SK-N-MC (cell line): Measurements from ENCODE around the gene NCKAP5.

Source experiments
- EZH2 ChIP-seq: fragments of 200-600 bp; sonication (generic); IDR thresholded peaks from one replicate; pipeline ENCODE4 v1.6.1; 2017; ENCODE audit warnings: antibody characterized with exemption
- POLR2AphosphoS5 ChIP-seq: IDR thresholded peaks from 2 replicates; pipeline ENCODE4 v1.6.1; 2012; ENCODE audit warnings: mild to moderate bottlenecking, low read depth, low read length, borderline replicate concordance

DNA sequence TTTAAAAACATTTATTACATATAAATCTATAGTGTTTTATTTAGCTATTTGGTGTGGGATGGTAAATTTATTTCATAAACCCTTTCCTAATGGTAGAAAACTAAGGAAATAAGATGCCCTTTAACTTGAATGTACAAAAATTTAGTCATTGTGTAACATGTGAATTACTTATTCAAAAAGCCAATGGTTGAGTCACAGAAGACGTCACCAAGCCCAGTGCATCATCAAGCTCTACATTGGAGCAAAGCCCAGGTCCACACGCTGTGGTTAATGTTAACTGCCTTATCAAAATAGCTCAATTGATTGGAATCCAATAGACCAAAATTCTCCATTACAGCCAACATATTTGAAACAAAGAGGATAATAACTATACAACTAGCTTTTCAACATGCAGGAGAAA lies 752.7 kb downstream of the NCKAP5 start:
- TF ChIP-seq EZH2 = no peak
- TF ChIP-seq POLR2AphosphoS5 = no peak
